ENCODE data around the gene LKAAEAR1.

DNA sequence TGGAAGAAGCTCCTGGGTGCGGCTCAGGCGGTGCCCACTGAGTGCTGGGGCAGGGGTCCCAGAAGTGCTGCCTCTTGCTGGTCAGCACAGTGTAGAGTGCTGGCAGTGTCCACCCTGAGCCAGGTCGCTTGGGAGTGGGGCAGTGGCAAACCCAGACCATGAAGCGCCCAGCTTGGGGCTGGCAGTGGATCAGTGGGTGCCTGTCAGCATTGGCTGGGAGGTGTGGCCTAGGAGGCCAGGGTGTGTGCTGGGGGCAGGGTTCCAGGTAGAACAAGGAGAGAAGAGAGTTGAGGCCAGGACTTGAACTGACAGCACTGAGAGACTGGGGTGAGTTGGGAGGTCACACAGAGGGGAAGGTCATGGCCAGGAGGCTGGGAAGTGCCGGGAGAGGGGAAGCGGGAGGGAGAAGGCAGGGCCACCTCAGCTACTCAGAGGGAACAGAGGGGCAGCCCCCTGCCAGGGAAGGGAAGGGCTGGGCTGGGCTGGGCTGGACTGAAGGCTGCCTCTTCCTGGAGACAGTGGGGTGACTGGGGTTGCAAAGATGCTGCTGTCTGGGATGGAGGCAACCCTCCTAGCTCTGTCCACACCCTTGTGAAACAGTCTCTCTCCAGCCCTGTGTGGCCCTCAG is 17.1 kb downstream of the LKAAEAR1 start:
- TF ChIP-seq, protein P1, sequence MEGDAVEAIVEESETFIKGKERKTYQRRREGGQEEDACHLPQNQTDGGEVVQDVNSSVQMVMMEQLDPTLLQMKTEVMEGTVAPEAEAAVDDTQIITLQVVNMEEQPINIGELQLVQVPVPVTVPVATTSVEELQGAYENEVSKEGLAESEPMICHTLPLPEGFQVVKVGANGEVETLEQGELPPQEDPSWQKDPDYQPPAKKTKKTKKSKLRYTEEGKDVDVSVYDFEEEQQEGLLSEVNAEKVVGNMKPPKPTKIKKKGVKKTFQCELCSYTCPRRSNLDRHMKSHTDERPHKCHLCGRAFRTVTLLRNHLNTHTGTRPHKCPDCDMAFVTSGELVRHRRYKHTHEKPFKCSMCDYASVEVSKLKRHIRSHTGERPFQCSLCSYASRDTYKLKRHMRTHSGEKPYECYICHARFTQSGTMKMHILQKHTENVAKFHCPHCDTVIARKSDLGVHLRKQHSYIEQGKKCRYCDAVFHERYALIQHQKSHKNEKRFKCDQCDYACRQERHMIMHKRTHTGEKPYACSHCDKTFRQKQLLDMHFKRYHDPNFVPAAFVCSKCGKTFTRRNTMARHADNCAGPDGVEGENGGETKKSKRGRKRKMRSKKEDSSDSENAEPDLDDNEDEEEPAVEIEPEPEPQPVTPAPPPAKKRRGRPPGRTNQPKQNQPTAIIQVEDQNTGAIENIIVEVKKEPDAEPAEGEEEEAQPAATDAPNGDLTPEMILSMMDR (conservative IDR thresholded peaks at IDR 0.05; ENCODE audit: low read length): no peak
- TF ChIP-seq EZH2phosphoT487 (IDR thresholded peaks at IDR 0.05; ENCODE audit: borderline replicate concordance, low read depth, low read length): no peak

All from OCI-LY7 (cell line).